ENCODE measurements around the gene MAD2L1BP. TPM values are rescaled to one million over a fixed set of nuclear protein-coding genes. Genes with fewer than 3 reads are reported as not detected.

MAD2L1BP gene
- total RNA-seq, 3 donors from 2014 or later (not counting 1 experiment from before 2014, with no cell fraction given) = 29.9 to 43.3 (median 38.3) TPM

GRCh38 chr6:43671801-43672690 is 36.4 kb downstream of the MAD2L1BP start:
- H3K27ac ChIP-seq (ENCODE audit: low read length) = no peak overlapping the region
- Mint-ChIP-seq H3K9me3 (no peaks in the 10 kb centered on the region), H3K27me3 (ENCODE audit: low read depth in 2 of 2) (no peaks in the 10 kb centered on the region), H3K4me1 (peaks cover 6 to 12% of the 10 kb centered on the region in 2 donors), H3K36me3 (no peaks in the 10 kb centered on the region), H3K4me3 (no peak overlapping the region), H3K27ac (no peak overlapping the region)
- H3K9me3 ChIP-seq (ENCODE audit: control insufficient read depth, insufficient read depth, low read length) = no peaks in the 10 kb centered on the region
- TF ChIP-seq, protein P1, sequence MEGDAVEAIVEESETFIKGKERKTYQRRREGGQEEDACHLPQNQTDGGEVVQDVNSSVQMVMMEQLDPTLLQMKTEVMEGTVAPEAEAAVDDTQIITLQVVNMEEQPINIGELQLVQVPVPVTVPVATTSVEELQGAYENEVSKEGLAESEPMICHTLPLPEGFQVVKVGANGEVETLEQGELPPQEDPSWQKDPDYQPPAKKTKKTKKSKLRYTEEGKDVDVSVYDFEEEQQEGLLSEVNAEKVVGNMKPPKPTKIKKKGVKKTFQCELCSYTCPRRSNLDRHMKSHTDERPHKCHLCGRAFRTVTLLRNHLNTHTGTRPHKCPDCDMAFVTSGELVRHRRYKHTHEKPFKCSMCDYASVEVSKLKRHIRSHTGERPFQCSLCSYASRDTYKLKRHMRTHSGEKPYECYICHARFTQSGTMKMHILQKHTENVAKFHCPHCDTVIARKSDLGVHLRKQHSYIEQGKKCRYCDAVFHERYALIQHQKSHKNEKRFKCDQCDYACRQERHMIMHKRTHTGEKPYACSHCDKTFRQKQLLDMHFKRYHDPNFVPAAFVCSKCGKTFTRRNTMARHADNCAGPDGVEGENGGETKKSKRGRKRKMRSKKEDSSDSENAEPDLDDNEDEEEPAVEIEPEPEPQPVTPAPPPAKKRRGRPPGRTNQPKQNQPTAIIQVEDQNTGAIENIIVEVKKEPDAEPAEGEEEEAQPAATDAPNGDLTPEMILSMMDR (IDR thresholded peaks at IDR 0.05) = no peak
- ATAC-seq = no peak
- WGBS (ENCODE audit: insufficient coverage) = 95% methylated on average over 16 of the region's 16 CpGs
- peaks cover 51% of the 10 kb centered on the region for H3K36me3 ChIP-seq (ENCODE audit: control insufficient read depth, insufficient read depth, low read length)
- intact Hi-C loops (cut with micrococcal nuclease) = no loop called here
- no peaks in the 10 kb centered on the region for H3K27me3 ChIP-seq (ENCODE audit: control insufficient read depth, insufficient read depth, low read length)
- DNase-seq = no peak
- peaks cover 15% of the 10 kb centered on the region for H3K4me1 ChIP-seq (ENCODE audit: control insufficient read depth, insufficient read depth, low read length)
- no peak overlapping the region for H3K4me3 ChIP-seq (ENCODE audit: low read length)

GRCh38 chr6:43673444-43674084 is 37.9 kb downstream of the MAD2L1BP start:
- no peaks in the 10 kb centered on the region for H3K9me3 Mint-ChIP-seq
- no peak overlapping the region for H3K4me3 Mint-ChIP-seq
- DNase-seq = no peak
- intact Hi-C loops (cut with micrococcal nuclease) = no loop called here
- WGBS (ENCODE audit: insufficient coverage) = 93% methylated on average over 15 of the region's 15 CpGs
- no peaks in the 10 kb centered on the region for H3K9me3 ChIP-seq (ENCODE audit: control insufficient read depth, insufficient read depth, low read length)
- no peak overlapping the region for H3K27ac Mint-ChIP-seq
- no peaks in the 10 kb centered on the region for H3K36me3 Mint-ChIP-seq
- no peaks in the 10 kb centered on the region for H3K27me3 Mint-ChIP-seq (ENCODE audit: low read depth in 2 of 2)
- no peak overlapping the region for H3K4me3 ChIP-seq (ENCODE audit: low read length)
- H3K27ac ChIP-seq (ENCODE audit: low read length) = no peak overlapping the region
- H3K27me3 ChIP-seq (ENCODE audit: control insufficient read depth, insufficient read depth, low read length) = no peaks in the 10 kb centered on the region
- TF ChIP-seq, protein P1 (IDR thresholded peaks at IDR 0.05) = no peak
- no peak for ATAC-seq
- peaks cover 66% of the 10 kb centered on the region for H3K36me3 ChIP-seq (ENCODE audit: control insufficient read depth, insufficient read depth, low read length)
- H3K4me1 ChIP-seq (ENCODE audit: control insufficient read depth, insufficient read depth, low read length) = no peaks in the 10 kb centered on the region
- no peaks in the 10 kb centered on the region for H3K4me1 Mint-ChIP-seq

DNA sequence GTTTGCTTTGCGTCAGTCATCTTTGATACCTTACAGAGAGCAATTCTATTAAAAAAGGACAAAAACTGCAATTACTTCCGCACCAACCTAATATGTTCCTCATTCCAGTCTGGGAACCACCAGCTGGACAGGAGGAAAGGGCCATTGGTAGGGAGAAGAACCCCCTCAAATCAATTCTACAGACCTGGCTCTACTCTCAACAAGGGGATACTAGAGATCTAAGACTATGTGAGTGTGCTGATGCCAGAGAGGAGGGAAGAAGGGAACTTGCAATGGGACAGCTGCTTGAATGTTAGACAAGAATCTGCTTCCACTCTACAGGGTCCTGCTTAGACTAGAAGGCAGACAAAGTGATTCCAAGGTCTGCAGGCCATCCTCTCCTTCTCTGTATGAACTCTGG is 38.7 kb downstream of the MAD2L1BP start:
- H3K4me3 ChIP-seq (ENCODE audit: low read length) = no peak overlapping the region
- Mint-ChIP-seq H3K27me3 (ENCODE audit: low read depth in 2 of 2) (no peaks in the 10 kb centered on the region), H3K4me1 (no peaks in the 10 kb centered on the region), H3K36me3 (no peaks in the 10 kb centered on the region), H3K9me3 (no peaks in the 10 kb centered on the region), H3K27ac (no peak overlapping the region), H3K4me3 (no peak overlapping the region)
- no peak for ATAC-seq
- DNase-seq = no peak
- TF ChIP-seq, protein P1 (IDR thresholded peaks at IDR 0.05) = no peak
- no CpG with 5 or more reads among the region's 2 CpGs for WGBS (ENCODE audit: insufficient coverage)
- intact Hi-C loops (cut with micrococcal nuclease) = no loop called here
- no peaks in the 10 kb centered on the region for H3K27me3 ChIP-seq (ENCODE audit: control insufficient read depth, insufficient read depth, low read length)
- H3K9me3 ChIP-seq (ENCODE audit: control insufficient read depth, insufficient read depth, low read length) = no peaks in the 10 kb centered on the region
- no peaks in the 10 kb centered on the region for H3K4me1 ChIP-seq (ENCODE audit: control insufficient read depth, insufficient read depth, low read length)
- H3K27ac ChIP-seq (ENCODE audit: low read length) = no peak overlapping the region
- H3K36me3 ChIP-seq (ENCODE audit: control insufficient read depth, insufficient read depth, low read length) = peaks cover 72% of the 10 kb centered on the region
